NCI-H446 (cell line): Measurements from ENCODE around the gene AMMECR1.
"Not testable (repeated sequence)": the region's sequence is repeated elsewhere in the genome, so short reads cannot be mapped to it uniquely, and the experiment has no call there.

Experiments used
- DNase-seq, 2 experiments: peaks; one replicate each; lab custom pipeline; 2025; lab: John Stamatoyannopoulos, UW

The AMMECR1 gene

GRCh38 chrX:110317820-110318663, at the start of gene AMMECR1:
Gene AMMECR1 (minus strand): TSS chrX:110318085. CDS start chrX:110318071, 14 bp downstream.
- DNase-seq, result peak; percentile 53 to 87

- no peak for DNase-seq
These were observed 45.4 kb upstream of the AMMECR1 start for GRCh38 chrX:110363244-110363643.

- DNase-seq, result no peak
These were observed 41.4 kb upstream of the AMMECR1 start for GRCh38 chrX:110359273-110359672.

- no peak for DNase-seq
These were observed 40.7 kb upstream of the AMMECR1 start, which contains the start of gene RTL9 for GRCh38 chrX:110358548-110358947. Gene RTL9 (plus strand): TSS chrX:110358848. CDS start chrX:110450618, 91,770 bp downstream.

GRCh38 chrX:110346681-110347080, 28.8 kb upstream of the AMMECR1 start:
- no peak for DNase-seq

- no peak for DNase-seq
These were observed 23.5 kb upstream of the AMMECR1 start for GRCh38 chrX:110341189-110342035.

- DNase-seq, result no peak
These were observed 21.1 kb upstream of the AMMECR1 start for GRCh38 chrX:110338935-110339334.

- DNase-seq, result not testable (repeated sequence)
These were observed 15.6 kb upstream of the AMMECR1 start for GRCh38 chrX:110333458-110333857.

- DNase-seq, result no peak
These were observed 13.7 kb upstream of the AMMECR1 start for GRCh38 chrX:110331444-110332030.

GRCh38 chrX:110328613-110329012, 10.7 kb upstream of the AMMECR1 start:
- not testable (repeated sequence) for DNase-seq

GRCh38 chrX:110327336-110327735, 9.5 kb upstream of the AMMECR1 start:
- no peak for DNase-seq

- no peak for DNase-seq
These were observed 8.8 kb upstream of the AMMECR1 start for GRCh38 chrX:110326712-110327111.

- DNase-seq, result peak in 1 of 2 experiments; percentile 59
These were observed 4.7 kb upstream of the AMMECR1 start for GRCh38 chrX:110322603-110323002.

- no peak for DNase-seq
These were observed 3.8 kb upstream of the AMMECR1 start for GRCh38 chrX:110321670-110322069.

GRCh38 chrX:110321081-110321480, 3.2 kb upstream of the AMMECR1 start:
- no peak for DNase-seq

GRCh38 chrX:110320381-110320987, 2.6 kb upstream of the AMMECR1 start:
- DNase-seq, result no peak

GRCh38 chrX:110318664-110318968, 731 bp upstream of the AMMECR1 start:
- no peak for DNase-seq

- no peak for DNase-seq
These were observed 645 bp downstream of the AMMECR1 start for GRCh38 chrX:110317061-110317819.

GRCh38 chrX:110316351-110317060, 1.4 kb downstream of the AMMECR1 start:
- no peak for DNase-seq

- peak in 1 of 2 experiments; percentile 38 for DNase-seq
These were observed 2.3 kb downstream of the AMMECR1 start for GRCh38 chrX:110315551-110315950.
